Left colon (tissue), 2 donors: ENCODE measurements around the gene CFLAR. TPM values are rescaled to one million over a fixed set of nuclear protein-coding genes. Genes with fewer than 3 reads are reported as not detected.
"Not testable (repeated sequence)": the region's sequence is repeated elsewhere in the genome, so short reads cannot be mapped to it uniquely, and the experiment has no call there.

Experiments
- ATAC-seq: fragments of 200-7000 bp; cut with Tn5 transposase; one replicate; pipeline ENCODE4 v1.9.1; 2020; ENCODE audit warnings: mild to moderate bottlenecking, moderate library complexity
- DNase-seq, 2 donors: peaks; one replicate each; pipeline ENCODE4 v3.0.0-alpha.2; 2020
- intact Hi-C, 2 donors: fragments of 100-400 bp; cut with DNase I in 1 of 2; cut with micrococcal nuclease in 1 of 2; formaldehyde crosslinking; loops; one replicate each; pipeline versions ENCODE4 v1.11.2 to v1.14.0; 2022; cut with DNase I, micrococcal nuclease
- total RNA-seq, 2 donors: library from RNA; stranded (reverse); fragmentation: NEBNext Ultra II Directional; extraction: Animal tissue kit (Norgen Biotek cat#: 25700); gene quantifications; one replicate each; pipeline ENCODE4 v1.2.1, GENCODE V29; 2021
- donor health status: DM: no; HTN: no; CAD: no.
- donor health status: DM: yes; HTN: yes; CAD: no.

CFLAR gene
- total RNA-seq, 2 donors from 2014 or later = 139 to 152 TPM

- DNase-seq, ATAC-seq: not testable (repeated sequence)
- intact Hi-C loops = loop anchor here in 1 of 2 donors (5.0 kb wide), 1 partner anchor 40 kb away; no protein-coding TSS in a partner anchor
Observed at GRCh38 chr2:201117735-201118094, 1.8 kb downstream of the CFLAR start.

- intact Hi-C loops = loop anchor here in 1 of 2 donors (5.0 kb wide), 1 partner anchor 39 kb away; no protein-coding TSS in a partner anchor
- peak; percentile 51 for ATAC-seq
- DNase-seq = peak; percentile 92 to 94
Observed at GRCh38 chr2:201118121-201118960, 2.4 kb downstream of the CFLAR start.

GRCh38 chr2:201118961-201119854 is 3.2 kb downstream of the CFLAR start:
- peak; percentile 20 for ATAC-seq

GRCh38 chr2:201122276-201122675 is 6.3 kb downstream of the CFLAR start:
- DNase-seq (no peak), ATAC-seq (no peak)
- intact Hi-C loops = no loop called here

More at GRCh38 chr2:201118961-201119854, 3.2 kb downstream of the CFLAR start:
- DNase-seq = no peak
- intact Hi-C loops = loop anchor here in 1 of 2 donors (5.0 kb wide), 1 partner anchor 38 kb away; no protein-coding TSS in a partner anchor

- intact Hi-C loops = no loop called here
- ATAC-seq (no peak), DNase-seq (no peak)
Observed at GRCh38 chr2:201126308-201127151, 10.6 kb downstream of the CFLAR start.

GRCh38 chr2:201127152-201127511 is 11.2 kb downstream of the CFLAR start:
- peak; percentile 68 for ATAC-seq
- intact Hi-C loops = no loop called here
- DNase-seq = peak; percentile 39 to 70

- ATAC-seq (no peak), DNase-seq (no peak)
- intact Hi-C loops = no loop called here
Observed at GRCh38 chr2:201127570-201127969, 11.6 kb downstream of the CFLAR start.

- intact Hi-C loops = no loop called here
- no peak for DNase-seq
- no peak for ATAC-seq
Observed at GRCh38 chr2:201128033-201128432, 12.1 kb downstream of the CFLAR start.

GRCh38 chr2:201128933-201129505 is 13.1 kb downstream of the CFLAR start:
- peak; percentile 77 for ATAC-seq
- intact Hi-C loops = no loop called here

GRCh38 chr2:201130524-201131186 is 14.7 kb downstream of the CFLAR start:
- no peak for DNase-seq
- intact Hi-C loops = no loop called here
- no peak for ATAC-seq

More at GRCh38 chr2:201128933-201129505, 13.1 kb downstream of the CFLAR start:
- peak; percentile 64 to 79 for DNase-seq

GRCh38 chr2:201132518-201132917 is 16.6 kb downstream of the CFLAR start:
- no peak for DNase-seq
- intact Hi-C loops = no loop called here
- no peak for ATAC-seq

GRCh38 chr2:201135386-201135785 is 19.4 kb downstream of the CFLAR start:
- ATAC-seq (no peak), DNase-seq (no peak)
- intact Hi-C loops = no loop called here

GRCh38 chr2:201136889-201137321 is 20.9 kb downstream of the CFLAR start:
- ATAC-seq = no peak
- DNase-seq = no peak
- intact Hi-C loops = no loop called here

- DNase-seq (no peak), ATAC-seq (peak; percentile 26)
- intact Hi-C loops = no loop called here
Observed at GRCh38 chr2:201137505-201138400, 21.8 kb downstream of the CFLAR start.

- no peak for DNase-seq
- intact Hi-C loops = no loop called here
- no peak for ATAC-seq
Observed at GRCh38 chr2:201138401-201138970, 22.5 kb downstream of the CFLAR start.

- intact Hi-C loops, ATAC-seq, DNase-seq: not testable (repeated sequence)
Observed at GRCh38 chr2:201138986-201139781, 23.2 kb downstream of the CFLAR start.
